Measurements from ENCODE around the gene PAX3.
A peak's percentile ranks its signal among the peaks of the same experiment; 100 is the strongest.

Gene PAX3

GRCh38 chr2:222310747-222311318 is 12.0 kb upstream of the PAX3 start:
- DNase-seq (ENCODE audit: low spot score): no peak

DNA sequence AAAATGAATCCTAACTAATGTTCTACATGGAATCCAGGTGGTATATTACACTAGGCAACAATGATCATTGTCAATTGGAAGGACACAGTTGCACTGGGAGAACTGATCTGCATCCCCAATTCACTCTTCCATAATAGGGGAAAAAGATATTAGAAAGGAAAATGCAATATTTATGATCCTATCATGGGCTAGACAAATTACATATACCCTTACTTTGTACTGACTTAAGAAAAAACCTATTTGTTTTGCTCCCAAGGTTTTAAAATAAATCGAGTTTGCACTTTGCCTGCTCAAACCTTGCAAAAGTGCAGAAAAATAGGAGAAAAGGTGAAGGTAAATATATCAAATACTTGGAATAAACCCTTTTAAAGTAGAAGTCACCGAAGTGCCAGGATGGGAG is 11.0 kb upstream of the PAX3 start:
- DNase-seq (ENCODE audit: low spot score): no peak

DNA sequence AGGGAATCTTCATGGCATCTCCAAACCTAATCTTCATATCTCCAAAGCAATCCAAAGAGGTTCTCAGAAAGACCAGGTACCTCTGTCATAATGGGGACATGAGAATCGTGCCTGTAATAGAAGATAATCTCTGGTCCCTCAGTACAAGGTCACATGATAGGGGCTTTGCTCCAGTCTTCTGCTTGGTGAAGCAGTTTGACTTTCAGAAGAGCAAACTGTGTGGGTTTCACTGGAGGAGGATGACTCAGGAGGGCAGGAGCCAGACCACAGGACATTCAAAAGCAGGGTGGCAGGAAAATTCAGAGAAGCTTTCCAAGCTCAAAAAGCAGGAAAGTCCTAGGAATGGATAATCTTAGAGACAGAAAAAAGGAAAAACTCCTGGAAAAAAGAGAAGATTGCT is 10.6 kb upstream of the PAX3 start:
- no peak for DNase-seq (ENCODE audit: low spot score)

- DNase-seq (ENCODE audit: low spot score): no peak
Measured at GRCh38 chr2:222307978-222308730, 9.4 kb upstream of the PAX3 start.

GRCh38 chr2:222307143-222307756 is 8.5 kb upstream of the PAX3 start:
- DNase-seq (ENCODE audit: low spot score): no peak

DNA sequence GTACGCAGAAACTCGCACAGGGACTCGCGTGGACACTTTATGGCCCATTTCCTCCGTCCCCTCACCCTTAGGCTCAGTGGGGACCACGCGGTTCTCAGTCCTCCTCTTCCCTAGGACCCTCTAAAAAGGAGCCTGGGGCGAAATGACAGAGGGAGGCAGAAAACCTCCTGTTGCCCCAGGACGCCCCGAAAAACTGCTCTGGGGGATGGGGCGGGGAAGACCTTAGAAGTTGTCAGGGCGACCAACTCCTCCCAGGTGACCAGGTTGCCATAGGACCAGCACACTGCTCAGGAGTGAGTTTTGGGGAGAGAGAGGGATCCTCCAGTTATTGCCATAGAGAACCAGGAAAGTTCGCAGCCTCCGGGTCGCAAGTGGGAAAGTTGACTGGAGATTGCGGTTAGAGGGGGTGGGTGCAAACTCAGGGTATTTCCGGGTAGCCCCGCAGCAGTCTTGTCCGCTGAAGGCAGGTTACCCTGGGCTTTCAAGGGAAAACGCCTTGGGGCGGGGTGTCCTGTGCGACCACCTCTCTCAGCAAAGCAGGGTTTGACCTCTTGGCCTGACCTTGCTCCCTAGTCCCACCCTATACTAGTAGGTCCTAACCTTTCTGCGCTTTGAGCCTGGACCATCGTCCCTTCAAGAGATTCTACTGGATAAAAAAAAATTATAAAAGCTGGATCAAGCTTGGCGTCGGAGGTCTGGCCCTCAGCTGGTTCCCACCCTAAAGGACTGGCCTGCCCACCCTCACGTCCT is 7.8 kb upstream of the PAX3 start:
- DNase-seq (ENCODE audit: low spot score): no peak

DNA sequence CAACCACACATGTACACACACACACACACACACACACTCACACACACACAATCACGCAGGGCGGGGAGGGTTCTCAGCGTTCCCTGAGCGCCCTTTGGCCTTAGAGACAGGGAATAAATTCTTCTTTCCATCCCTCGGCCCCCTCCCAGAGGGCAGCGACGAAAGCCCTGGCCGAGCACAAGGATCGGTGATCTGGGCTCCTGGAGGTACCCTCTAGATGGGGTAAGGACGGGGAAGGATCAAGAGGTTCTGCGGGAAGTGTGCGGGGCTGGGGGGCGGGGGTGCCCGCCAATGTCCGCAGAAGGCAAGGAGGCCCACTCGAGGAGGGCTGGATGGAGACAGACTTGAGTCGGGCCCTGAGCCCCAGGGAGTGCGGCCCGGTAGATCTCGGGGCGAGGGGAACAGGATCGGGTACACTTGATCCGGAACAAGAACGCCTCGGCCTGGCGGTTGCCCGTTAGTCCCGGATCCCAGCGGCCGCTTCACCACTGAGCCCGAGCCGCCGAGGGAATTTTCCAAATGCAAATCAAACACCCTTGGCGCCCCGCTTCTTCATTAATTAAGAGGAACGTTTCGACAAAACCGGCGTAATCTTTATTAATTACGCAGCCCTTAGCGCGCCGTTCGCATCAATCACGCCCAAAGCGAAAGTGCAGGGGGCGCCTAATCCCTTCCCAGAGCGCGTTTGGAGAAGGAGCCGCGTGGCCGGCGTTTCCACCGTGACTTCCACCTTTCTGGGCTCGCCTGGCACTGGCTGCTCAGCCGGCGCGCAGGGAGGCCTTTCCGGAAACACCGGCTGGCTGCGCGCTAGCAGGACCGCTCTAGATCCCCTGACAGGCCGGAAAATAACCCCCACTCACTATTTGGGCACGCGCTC is 7.0 kb upstream of the PAX3 start:
- peak; percentile 49 for DNase-seq (ENCODE audit: low spot score)

DNA sequence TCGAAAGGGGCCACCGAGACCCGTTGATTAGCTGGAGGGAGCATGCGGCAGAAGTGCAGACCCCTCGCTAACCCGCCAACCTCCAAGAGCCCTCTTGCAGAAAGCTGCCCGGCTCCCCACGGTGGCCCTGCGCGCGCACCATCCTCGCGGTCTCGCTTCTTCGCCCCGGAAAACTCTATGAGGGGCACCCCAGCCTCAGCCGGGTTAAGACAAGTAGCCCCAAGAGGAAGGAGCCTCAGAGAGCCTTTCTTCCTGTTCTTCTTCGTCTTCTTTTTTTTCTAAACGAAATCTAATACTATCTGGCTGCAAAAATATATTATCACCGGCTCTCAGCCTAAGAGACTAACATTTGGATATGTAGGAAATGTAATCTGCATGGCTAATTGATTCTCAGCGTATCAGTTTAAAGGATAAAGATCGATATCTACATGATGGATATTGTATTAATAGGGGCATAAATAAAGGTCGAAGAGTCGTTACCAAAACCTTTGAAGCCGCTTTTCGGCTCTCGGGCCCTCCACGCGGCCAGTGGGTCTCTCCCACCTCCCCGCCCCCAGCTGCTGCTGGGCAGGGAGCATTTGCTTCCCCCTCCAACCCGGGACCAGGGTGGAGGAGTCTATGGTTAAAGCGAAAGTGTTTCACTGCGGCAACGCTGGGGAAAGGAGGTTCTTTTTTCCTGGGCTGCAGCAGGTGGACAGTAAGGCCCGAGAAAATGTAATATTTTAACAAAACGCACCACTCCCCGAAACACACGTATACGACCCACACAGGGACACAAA is 6.1 kb upstream of the PAX3 start:
- DNase-seq (ENCODE audit: low spot score): no peak

DNA sequence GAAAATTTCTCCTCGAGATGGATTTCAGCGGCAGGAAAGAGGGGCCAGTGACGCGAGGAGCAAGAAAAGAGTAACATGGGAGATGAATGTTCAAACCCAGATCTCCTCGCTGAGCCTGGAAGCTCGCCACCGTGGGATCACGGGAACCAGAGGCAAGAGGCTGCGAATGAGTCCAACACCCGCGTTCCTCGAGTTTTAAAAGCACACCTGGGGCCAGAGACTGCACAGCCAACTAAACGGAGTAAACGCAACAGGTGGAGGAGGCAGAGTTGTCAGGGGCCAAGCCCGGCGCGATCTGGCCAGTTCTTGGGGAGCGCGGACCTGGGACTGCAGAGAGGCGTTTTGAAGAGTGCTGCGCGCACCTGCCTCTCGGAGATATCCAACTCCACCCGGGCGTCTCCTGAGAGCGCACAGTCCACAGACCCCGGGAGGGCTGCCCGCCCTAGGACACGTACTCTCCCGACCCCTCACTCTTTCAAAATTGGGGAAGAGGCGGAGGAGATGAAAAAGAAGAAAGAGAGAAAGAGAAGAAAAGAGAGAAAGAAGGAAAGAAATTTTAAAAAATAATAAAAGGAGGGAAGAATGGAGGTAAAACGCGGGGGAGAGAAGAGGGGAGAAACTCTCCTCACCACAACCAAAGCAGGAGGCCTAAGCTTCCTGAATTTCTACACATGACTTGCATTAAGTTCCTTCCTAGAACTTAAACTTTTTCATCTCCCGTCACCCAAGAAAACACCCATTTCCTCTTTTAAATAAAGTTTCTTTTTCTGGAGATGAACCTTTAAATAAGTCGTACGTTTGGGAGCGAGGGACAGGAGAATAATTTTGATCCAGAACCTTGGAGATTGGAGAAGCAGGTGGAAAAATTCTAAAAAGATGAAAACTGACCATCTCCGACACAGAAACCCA is 5.3 kb upstream of the PAX3 start:
- no peak for DNase-seq (ENCODE audit: low spot score)

GRCh38 chr2:222303045-222303827 is 4.4 kb upstream of the PAX3 start:
- no peak for DNase-seq (ENCODE audit: low spot score)

- no peak for DNase-seq (ENCODE audit: low spot score)
Measured at GRCh38 chr2:222302178-222303018, 3.6 kb upstream of the PAX3 start.

GRCh38 chr2:222301796-222302118 is 3.0 kb upstream of the PAX3 start:
- no peak for DNase-seq (ENCODE audit: low spot score)

- DNase-seq (ENCODE audit: low spot score): no peak
Measured at GRCh38 chr2:222301053-222301795, 2.4 kb upstream of the PAX3 start.

- DNase-seq (ENCODE audit: low spot score): no peak
Measured at GRCh38 chr2:222300726-222301052, 1.9 kb upstream of the PAX3 start.

GRCh38 chr2:222299906-222300725 is 1.3 kb upstream of the PAX3 start:
- DNase-seq (ENCODE audit: low spot score): no peak

GRCh38 chr2:222298001-222298310 is 842 bp downstream of the PAX3 start:
- DNase-seq (ENCODE audit: low spot score): no peak

DNA sequence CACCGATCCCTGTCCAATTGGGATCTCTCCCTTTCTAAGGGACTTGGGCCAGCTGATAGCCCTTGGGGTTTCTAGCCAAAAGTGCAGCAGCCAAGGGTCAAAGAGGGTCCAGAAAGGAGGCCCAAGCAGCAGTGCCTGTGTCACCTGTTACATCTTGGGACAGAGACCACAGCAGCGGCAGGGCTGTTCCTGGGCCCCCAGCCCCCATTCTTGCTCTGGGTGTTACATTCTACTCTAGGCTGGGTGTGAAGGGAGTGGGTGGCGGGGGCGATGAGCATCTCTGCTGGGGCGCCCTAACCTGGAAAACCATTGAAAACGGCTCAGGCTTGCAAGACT is 1.2 kb downstream of the PAX3 start:
- DNase-seq (ENCODE audit: low spot score): no peak
